Measurements from ENCODE around the gene GPX5.

The GPX5 gene, protein sequence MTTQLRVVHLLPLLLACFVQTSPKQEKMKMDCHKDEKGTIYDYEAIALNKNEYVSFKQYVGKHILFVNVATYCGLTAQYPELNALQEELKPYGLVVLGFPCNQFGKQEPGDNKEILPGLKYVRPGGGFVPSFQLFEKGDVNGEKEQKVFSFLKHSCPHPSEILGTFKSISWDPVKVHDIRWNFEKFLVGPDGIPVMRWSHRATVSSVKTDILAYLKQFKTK

GRCh38 chr6:28525496-28526039, at the start of gene GPX5:
GPX5 (plus strand) TSS chr6:28525881; CDS start chr6:28526014, 133 bp downstream.
- DNase-seq (ENCODE audit: low spot score) = no peak
- no peak for TF ChIP-seq CTCF (IDR thresholded peaks at IDR 0.05; ENCODE audit: extremely low read depth, missing control alignments)

GRCh38 chr6:28478518-28478917, 47.2 kb upstream of the GPX5 start:
- TF ChIP-seq CTCF (IDR thresholded peaks at IDR 0.05; ENCODE audit: extremely low read depth, missing control alignments) = no peak
- no peak for DNase-seq (ENCODE audit: low spot score)

DNA sequence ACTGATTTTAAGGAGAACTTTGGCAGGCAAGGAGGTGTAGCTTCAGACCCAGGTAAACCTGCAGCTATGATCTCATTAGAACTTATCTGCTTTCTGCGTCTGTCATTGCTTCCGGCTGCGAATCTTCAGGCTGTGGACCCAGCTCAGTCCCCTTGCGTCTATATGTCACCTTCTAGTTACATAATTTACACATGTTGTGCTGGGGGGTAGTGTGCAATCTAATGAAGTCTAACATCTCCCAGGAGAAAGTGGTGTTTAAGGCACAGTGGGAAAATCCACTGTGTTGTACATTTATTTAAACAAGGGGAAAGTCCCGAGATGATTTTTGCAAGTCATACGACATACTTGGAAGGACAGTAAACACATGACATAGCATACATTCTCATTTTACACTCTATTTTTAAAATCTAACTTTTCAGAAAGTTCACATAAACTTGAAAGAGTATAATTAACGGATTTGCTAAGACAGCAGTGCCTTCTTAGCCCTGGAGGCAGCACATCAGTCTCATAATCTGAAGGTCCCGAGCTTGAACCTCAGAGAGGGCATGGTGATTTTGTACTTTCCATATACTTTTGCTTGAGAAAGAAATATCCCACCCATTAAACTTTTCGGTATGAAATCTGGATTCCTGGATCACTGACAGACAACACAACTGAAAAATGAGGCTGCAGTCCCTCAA, 45.3 kb upstream of the GPX5 start:
- DNase-seq (ENCODE audit: low spot score) = no peak
- no peak for TF ChIP-seq CTCF (IDR thresholded peaks at IDR 0.05; ENCODE audit: extremely low read depth, missing control alignments)

- no peak for DNase-seq (ENCODE audit: low spot score)
- TF ChIP-seq CTCF (IDR thresholded peaks at IDR 0.05; ENCODE audit: extremely low read depth, missing control alignments) = no peak
Observed at GRCh38 chr6:28485482-28485881, 40.2 kb upstream of the GPX5 start.

GRCh38 chr6:28486533-28486932, 39.1 kb upstream of the GPX5 start:
- no peak for DNase-seq (ENCODE audit: low spot score)
- TF ChIP-seq CTCF (IDR thresholded peaks at IDR 0.05; ENCODE audit: extremely low read depth, missing control alignments) = no peak

DNA sequence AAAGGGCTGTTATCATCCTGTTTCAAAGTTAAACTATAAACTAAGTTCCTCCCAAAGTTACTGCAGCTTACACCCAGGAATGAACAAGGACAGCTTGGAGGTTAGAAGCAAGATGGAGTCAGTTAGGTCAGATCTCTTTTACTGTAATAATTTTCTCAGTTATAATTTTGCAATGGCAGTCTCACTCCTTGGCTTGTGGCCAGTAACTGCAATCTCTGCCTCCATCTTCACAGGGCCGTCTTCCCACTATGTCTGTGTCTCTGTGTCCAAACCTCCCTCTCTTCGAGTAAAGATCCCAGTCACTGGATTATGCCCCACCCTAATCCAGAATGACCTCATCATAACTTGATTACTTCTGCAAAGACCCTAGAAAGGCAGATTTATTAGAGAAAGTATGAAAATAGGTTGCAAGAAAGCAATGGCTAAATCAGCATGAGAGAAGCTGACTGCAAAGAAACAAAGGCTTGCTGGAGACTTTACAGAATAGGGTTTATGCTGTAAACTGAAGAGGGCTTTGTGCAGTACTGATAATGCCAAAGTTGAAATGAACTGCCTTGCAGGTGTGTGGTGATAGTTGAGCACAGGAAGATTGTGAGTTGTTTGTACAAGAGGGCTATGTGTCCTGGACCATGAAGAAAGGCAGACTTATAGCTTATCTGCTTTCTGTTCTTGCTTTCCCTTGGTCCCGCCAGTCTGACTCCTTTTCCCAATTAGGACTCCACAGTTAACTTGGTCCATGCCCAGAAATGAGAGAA, 38.5 kb upstream of the GPX5 start:
- TF ChIP-seq CTCF (IDR thresholded peaks at IDR 0.05; ENCODE audit: extremely low read depth, missing control alignments) = no peak
- DNase-seq (ENCODE audit: low spot score) = no peak

DNA sequence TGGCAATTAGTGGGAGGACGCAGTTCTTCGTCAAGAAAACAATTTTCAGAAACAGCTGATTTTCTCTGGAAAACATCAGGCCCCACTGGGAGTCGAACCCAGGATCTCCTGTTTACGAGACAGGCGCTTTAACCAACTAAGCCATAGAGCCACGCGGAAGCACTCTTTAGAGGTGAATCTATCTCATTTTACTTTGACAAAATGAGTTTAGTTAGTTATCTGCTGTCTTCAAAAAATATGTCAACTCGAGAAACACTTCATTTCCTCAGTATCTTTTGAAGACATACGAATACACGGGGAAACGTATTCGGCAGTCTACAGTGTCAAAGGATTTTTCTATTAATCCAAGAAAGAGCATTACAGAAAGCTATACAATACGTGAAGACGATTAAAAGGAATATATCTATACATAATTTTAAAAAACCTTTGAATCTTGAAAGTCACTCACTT, 36.7 kb upstream of the GPX5 start:
- no peak for TF ChIP-seq CTCF (IDR thresholded peaks at IDR 0.05; ENCODE audit: extremely low read depth, missing control alignments)
- DNase-seq (ENCODE audit: low spot score) = no peak
